ENCODE measurements around the gene PILRA.
"Not testable (repeated sequence)": the region's sequence is repeated elsewhere in the genome, so short reads cannot be mapped to it uniquely, and the experiment has no call there.

The PILRA gene

DNA sequence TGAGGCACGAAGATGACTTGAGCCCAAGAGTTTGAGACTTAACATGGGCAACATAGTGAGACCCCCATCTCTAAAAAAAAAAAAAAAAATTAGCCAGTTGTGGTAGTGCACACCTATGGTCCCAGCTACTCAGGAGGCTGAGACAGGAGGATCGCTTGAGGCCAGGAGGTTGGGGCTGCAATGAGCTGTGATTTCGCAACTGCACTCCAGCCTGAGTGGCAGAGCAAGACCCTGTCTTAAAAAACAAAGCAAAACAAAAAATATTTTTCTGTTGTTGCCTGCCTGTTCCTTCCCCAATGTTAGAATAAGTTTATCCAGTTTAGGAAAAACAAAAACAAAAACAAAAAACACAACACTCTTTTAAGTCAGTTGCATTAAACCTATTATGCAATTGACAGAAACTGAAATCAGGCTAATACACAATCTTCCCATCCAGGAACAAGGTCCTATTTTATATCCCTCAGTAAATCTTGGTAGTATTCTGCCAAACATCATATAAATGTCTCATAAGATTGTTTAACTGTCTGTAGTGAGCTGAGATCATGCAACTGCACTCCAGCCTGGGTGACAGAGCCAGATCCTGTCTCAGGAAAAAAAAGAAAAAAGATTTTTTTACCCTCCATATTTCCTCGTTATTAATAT, 4.9 kb downstream of the PILRA start:
- no peak overlapping the region for H3K27ac ChIP-seq
- no peak for TF ChIP-seq ZFX (IDR thresholded peaks at IDR 0.05; ENCODE audit: borderline replicate concordance)
- TF ChIP-seq, protein P1, sequence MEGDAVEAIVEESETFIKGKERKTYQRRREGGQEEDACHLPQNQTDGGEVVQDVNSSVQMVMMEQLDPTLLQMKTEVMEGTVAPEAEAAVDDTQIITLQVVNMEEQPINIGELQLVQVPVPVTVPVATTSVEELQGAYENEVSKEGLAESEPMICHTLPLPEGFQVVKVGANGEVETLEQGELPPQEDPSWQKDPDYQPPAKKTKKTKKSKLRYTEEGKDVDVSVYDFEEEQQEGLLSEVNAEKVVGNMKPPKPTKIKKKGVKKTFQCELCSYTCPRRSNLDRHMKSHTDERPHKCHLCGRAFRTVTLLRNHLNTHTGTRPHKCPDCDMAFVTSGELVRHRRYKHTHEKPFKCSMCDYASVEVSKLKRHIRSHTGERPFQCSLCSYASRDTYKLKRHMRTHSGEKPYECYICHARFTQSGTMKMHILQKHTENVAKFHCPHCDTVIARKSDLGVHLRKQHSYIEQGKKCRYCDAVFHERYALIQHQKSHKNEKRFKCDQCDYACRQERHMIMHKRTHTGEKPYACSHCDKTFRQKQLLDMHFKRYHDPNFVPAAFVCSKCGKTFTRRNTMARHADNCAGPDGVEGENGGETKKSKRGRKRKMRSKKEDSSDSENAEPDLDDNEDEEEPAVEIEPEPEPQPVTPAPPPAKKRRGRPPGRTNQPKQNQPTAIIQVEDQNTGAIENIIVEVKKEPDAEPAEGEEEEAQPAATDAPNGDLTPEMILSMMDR (IDR thresholded peaks at IDR 0.05), result no peak

DNA sequence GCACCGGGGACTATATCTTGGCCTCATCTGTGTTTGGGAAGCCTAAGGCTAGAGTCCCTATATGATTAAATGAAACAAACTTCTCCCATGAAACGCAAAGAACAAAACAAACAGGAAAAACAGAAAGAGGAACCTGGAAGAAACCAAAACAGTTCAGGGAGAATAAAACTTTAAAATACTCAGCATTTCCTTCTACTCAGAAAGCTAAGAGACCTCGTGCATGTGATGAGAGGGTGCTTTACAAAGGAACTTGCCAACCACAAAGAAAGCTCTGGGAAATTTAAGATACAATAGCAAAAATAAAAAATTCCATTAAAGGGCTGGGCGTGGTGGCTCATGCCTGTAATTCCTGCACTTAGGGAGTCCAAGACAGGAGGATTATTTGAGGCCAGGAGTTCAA, 6.9 kb downstream of the PILRA start:
- TF ChIP-seq, protein P1 (IDR thresholded peaks at IDR 0.05), result no peak
- no peak for TF ChIP-seq ZFX (IDR thresholded peaks at IDR 0.05; ENCODE audit: borderline replicate concordance)
- H3K27ac ChIP-seq, result no peak overlapping the region

DNA sequence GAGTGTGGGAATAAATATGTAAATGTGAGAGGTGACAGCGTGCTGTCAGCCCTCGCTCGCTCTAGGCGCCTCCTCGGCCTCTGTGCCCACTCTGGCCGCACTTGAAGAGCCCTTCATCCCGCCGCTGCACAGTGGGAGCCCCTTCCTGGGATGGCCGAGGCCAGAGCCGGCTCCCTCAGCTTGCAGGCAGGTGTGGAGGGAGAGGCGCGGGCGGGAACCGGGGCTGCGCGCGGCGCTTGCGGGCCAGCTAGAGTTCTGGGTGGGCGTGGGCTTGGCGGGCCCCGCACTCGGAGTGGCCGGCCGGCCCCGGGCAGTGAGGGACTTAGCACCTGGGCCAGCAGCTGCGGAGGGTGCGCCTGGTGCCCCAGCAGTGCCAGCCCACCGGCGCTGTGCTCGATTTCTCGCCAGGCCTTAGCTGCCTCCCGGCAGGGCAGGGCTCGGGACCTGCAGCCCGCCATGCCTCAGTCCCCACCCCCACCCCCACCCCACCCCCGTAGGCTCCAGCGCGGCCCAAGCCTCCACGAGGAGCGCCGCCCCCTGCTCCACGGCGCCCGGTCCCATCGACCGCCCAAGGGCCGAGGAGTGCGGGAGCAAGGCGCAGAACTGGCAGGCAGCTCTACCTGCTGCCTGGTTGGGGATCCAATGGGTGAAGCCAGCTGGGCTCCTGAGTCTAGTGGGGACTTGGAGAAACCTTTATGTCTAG, 8.4 kb downstream of the PILRA start:
- not testable (repeated sequence) for H3K27ac ChIP-seq

DNA sequence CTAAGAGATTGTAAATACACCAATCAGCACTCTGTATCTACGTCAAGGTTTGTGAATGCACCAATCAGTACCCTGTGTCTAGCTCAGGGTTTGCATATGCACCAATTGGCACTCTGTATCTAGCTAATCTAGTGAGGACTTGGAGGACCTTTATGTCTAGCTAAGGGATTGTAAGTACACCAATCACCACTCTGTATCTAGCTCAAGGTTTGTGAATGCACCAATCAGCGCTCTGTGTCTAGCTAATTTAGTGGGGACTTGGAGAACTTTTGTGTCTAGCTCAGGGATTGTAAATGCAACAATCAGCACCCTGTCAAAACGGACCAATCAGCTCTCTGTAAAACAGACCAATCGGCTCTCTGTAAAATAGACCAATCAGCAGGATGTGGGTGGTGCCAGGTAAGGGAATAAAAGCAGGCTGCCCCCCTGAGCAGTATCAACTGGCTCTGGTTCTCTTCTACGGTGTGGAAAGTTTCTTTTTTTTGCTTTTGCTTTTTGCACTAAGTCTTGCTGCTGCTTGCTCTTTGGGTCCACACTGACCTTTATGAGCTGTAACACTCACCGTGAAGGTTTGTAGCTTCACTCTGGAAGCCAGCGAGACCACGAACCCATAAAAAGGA, 9.1 kb downstream of the PILRA start:
- H3K27ac ChIP-seq, result not testable (repeated sequence)

DNA sequence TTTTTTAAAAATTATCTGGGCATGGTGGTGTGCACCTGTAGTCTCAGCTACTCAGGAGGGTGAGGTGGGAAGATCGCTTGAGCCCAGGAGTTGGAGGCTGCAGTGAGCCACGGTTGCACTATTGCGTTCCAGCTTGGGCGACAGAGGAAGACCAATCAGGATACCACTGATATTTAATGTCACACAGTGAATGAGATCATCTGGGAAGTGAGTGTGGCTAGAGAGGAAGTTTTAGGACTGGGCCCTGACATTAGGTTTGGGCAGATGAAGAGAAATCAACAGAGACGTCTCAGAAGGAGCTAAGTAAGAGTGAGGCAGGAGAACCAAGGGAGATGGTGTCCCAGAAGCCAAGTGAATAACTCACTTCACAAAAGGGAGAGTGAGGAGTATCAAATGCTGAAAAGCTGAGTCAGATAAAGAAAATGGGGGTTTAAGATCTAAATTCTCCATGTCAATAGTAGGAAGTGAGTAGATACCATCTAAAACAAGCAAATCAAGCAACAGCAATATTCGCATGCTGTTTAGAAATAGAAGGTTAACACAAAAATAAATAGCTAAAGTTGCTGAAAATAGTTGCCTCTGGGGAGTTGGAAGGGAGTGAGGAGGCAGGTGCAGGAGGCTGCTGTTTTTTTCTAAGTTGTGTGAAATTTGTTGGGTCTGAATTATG, 11.5 kb downstream of the PILRA start:
- TF ChIP-seq, protein P1 (IDR thresholded peaks at IDR 0.05), result no peak
- no peak for TF ChIP-seq ZFX (IDR thresholded peaks at IDR 0.05; ENCODE audit: borderline replicate concordance)

DNA sequence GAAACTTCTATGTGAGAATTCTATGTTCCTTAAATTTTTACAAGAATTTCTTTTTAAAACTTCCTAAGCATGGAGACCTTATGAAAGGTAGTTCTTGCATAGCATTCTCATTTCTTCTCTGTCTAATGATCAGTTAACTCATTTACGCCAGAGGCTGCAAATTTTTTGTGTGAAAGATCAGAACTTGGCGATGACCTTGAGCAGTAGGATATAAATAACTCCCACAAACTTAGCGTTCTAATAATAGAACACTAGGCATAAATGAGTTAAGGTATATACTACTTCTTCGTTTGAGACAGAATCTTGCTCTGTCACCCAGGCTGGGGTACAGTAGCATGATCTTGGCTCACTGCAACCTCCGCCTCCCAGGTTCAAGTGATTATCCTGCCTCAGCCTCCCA, 13.7 kb downstream of the PILRA start:
- no peak for TF ChIP-seq ZFX (IDR thresholded peaks at IDR 0.05; ENCODE audit: borderline replicate concordance)
- TF ChIP-seq, protein P1 (IDR thresholded peaks at IDR 0.05), result no peak
- no peak overlapping the region for H3K27ac ChIP-seq

More for the DNA sequence above, 11.5 kb downstream of the PILRA start:
- no peak overlapping the region for H3K27ac ChIP-seq

DNA sequence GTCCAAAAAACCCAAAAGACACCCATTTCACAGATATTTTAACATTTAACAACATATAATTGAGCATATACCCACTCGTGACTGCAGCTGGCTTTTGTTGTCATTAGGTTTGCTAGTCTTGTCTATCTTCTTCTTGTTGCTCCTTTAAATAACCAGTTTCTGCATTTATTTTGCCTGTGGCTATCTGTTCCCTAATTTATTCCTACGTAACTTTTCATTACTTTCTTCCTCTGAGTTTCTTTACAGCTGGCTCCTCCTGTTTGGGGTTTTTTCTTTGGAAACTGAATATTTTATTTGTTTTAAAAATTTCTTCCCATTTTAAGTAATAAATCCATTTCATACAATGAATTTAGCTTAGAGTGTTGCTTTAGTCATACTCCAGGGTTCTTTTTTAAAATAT, 14.4 kb downstream of the PILRA start:
- no peak overlapping the region for H3K27ac ChIP-seq
- TF ChIP-seq ZFX (IDR thresholded peaks at IDR 0.05; ENCODE audit: borderline replicate concordance), result no peak
- TF ChIP-seq, protein P1 (IDR thresholded peaks at IDR 0.05), result no peak

Measured in 22Rv1 (cell line).